GM13976 (cell line): ENCODE data around the gene SORBS1.
"Not testable (repeated sequence)": the region's sequence is repeated elsewhere in the genome, so short reads cannot be mapped to it uniquely, and the experiment has no call there.

ENCODE experiments used
- DNase-seq: peaks from one replicate; pipeline ENCODE4 v3.0.0; 2012; ENCODE audit warnings: low spot score
- in situ Hi-C: fragments of 300-500 bp; cut with MboI; formaldehyde crosslinking; loops from one replicate; pipeline ENCODE4 v1.12.0; 2022; ENCODE audit warnings: low sequenced_read_pairs, mixed read lengths, inconsistent platforms; ENCODE audit not compliant: unreplicated experiment
- TF ChIP-seq, protein P1 (sequence below): IDR thresholded peaks from 2 replicates; pipeline ENCODE4 v1.5.1; 2012; ENCODE audit warnings: borderline replicate concordance, mild to moderate bottlenecking; ENCODE audit not compliant: insufficient read depth; ENCODE audit errors: extremely low read depth, missing control alignments, control extremely low read depth

Gene SORBS1

DNA sequence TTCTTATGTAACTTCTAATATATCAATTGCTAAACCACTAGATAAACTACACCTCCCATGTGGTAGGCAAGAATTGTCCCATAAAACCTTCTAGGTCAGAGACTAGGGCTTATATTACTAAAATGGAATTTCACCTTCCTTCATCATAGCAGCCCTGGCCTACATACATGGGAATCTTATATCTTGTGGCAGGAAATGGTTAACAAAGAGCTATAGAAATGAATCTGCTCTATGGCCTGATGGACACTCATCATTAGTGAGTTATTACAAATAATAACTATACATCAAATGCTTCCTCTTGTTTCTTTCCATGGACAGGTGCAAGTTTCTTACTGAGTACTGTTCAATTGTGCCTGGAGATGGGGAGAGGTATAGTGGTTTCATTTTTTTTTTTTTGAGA is 208.0 kb downstream of the SORBS1 start:
- TF ChIP-seq, protein P1, sequence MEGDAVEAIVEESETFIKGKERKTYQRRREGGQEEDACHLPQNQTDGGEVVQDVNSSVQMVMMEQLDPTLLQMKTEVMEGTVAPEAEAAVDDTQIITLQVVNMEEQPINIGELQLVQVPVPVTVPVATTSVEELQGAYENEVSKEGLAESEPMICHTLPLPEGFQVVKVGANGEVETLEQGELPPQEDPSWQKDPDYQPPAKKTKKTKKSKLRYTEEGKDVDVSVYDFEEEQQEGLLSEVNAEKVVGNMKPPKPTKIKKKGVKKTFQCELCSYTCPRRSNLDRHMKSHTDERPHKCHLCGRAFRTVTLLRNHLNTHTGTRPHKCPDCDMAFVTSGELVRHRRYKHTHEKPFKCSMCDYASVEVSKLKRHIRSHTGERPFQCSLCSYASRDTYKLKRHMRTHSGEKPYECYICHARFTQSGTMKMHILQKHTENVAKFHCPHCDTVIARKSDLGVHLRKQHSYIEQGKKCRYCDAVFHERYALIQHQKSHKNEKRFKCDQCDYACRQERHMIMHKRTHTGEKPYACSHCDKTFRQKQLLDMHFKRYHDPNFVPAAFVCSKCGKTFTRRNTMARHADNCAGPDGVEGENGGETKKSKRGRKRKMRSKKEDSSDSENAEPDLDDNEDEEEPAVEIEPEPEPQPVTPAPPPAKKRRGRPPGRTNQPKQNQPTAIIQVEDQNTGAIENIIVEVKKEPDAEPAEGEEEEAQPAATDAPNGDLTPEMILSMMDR: no peak
- in situ Hi-C loops: loop anchor here (25.0 kb wide), 1 partner anchor 716 kb away; no protein-coding TSS in a partner anchor
- no peak for DNase-seq

DNA sequence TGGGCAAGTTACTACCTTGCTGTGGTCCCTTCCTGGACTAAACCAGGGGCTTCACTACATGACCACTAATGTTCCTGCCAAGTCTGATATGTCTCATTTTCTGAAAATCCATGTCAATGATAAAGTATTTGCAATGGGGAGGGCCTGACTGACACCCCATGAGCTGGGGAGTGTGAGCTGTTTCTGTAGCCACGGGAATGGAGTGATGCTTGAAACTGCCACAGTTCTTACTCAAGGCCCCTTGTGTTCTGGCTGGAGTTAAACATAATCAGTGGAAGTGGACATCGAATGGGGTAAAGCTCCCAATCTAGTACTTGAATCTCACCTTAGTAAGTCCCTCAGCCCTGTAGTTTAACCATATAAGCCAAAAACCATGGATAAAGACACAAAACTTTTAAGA is 208.5 kb downstream of the SORBS1 start:
- TF ChIP-seq, protein P1: no peak
- in situ Hi-C loops: loop anchor here (25.0 kb wide), 1 partner anchor 715 kb away; no protein-coding TSS in a partner anchor
- no peak for DNase-seq

DNA sequence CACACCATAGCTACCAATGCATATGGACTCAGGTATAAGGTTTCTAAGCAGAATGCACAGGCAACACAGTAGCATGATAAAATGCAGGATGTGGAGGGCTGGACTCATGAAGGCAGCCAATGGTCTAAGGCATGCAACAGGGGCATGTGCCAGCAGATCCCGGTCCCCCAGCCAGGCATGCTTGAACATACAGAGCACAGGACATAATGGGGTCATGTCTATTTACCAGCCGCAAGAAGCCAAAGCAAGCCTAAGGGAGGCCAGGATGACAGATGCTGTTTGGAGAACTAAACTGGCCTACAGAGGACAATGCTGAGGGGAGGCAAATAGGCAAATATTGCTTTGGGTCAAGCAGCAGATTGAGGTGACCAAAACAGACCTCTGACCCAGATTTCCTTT is 210.3 kb downstream of the SORBS1 start:
- in situ Hi-C loops: loop anchor here (25.0 kb wide), 1 partner anchor 714 kb away; no protein-coding TSS in a partner anchor
- no peak for DNase-seq
- TF ChIP-seq, protein P1: no peak

DNA sequence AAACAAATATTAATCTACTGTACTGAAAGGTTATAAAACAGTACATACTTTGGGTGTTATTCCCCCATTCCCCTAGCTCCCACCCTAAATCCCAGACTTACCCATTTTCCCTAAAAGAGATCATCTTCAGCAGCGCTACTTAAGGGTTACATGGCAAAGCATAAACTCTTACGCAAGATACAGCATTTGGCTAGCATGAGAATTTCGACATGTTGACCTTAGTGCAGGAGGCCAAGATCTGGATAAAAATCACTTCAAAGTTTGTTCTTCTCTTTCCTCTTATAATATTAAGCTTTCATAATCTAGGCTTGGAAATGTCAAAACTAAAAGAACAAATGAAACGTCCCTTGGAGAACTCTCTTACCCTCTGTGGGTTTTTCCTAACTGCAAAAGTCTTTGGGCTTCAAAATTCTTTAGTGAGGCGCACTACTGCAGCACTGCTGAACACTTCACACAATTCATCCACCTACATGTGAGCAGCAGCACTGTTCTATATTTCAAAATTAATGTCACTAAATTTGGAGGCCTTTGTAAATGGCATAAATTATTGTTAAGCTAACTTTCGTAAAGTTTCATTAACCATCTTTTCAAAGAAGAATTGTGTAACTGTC is 210.8 kb downstream of the SORBS1 start:
- TF ChIP-seq, protein P1: no peak
- DNase-seq: no peak
- in situ Hi-C loops: loop anchor here (25.0 kb wide), 1 partner anchor 713 kb away; no protein-coding TSS in a partner anchor

DNA sequence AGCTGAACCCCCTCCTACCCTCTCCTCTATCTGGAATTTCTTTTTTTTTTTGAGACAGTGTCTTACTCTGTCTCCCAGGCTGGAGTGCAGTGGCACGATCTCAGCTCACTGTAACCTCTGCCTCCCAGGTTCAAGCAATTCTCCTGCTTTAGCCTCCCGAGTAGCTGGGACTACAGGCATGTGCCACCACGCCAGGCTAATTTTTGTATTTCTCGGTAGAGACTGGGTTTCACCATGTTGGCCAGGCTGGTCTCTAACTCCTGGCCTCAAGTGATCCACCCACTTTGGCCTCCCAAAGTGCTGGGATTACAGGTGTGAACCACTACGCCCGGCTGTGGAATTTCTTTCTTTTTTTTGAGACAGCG is 213.8 kb downstream of the SORBS1 start:
- DNase-seq, in situ Hi-C loops: not testable (repeated sequence)

DNA sequence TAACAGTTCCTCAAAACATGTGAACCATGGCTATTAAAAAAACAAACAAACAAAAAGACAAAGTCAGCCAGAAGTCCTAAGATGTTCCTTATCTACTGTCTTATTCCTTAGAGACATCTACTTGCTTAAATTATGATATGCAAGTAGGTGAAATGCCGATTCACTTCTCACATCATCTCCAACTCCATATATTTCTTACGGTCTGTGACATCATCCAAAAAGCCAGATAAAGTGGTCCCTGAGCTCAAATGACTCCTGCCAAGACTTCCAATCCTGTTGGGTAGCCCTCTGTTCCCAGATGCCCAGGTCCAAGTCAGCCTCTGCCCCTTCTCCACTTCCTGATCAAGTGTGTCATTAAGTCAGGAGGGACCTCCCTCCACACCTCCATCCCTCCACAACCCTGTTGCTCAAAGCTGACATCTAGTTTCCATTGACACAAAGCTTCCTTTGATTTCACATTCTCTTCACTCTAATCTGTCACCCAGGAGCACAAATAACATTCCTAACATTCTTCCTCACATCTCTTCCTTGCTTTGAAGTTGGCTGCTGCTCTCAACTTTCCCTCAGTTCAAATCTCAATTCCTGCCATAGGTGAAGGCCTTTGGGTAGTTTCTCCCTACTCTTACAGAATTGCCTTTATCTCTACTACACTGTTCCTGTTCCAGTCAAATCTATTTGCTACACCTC is 214.3 kb downstream of the SORBS1 start:
- TF ChIP-seq, protein P1: no peak
- in situ Hi-C loops: no loop called here
- DNase-seq: no peak

DNA sequence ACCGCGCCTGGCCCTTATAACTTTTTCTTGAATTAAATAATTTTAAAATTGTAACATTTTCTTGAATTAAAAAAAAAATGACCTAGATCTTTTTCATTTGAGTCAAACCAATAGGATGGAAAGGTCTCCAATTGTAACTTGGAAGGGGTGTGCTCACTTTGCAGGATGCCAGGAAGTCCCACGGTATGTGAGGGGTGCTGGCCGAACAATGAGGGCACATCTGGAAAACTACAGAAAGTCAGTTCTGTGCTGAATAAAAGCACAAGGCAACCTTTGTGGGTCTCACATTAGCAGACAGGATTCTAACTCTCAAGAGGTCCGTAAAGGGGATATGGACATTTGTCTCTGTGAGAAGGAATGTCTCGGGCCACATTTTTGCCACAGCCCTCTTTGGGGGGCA is 217.6 kb downstream of the SORBS1 start:
- TF ChIP-seq, protein P1: no peak
- in situ Hi-C loops: no loop called here
- DNase-seq: no peak
